Fibroblast of lung (primary cell): ENCODE data around the gene PHC2. TPM values are rescaled to one million over a fixed set of nuclear protein-coding genes. Genes with fewer than 3 reads are reported as not detected.

ENCODE experiments used
- DNase-seq, 2 donors: peaks; one replicate each; pipeline versions ENCODE4 v3.0.0 to v3.0.0-alpha.2; 2010; ENCODE audit warnings: low read depth in 2 of 2
- H2AFZ ChIP-seq: 2 replicates; pipeline ENCODE4 v1.5.1; 2012; ENCODE audit warnings: low read length, control low read depth, inconsistent platforms
- H3K27ac ChIP-seq: 2 replicates; pipeline ENCODE4 v1.5.1; 2011; ENCODE audit warnings: low read length, control low read depth; ENCODE audit not compliant: insufficient read depth
- H3K27me3 ChIP-seq: 2 replicates; pipeline ENCODE4 v1.5.1; 2011; ENCODE audit warnings: mild to moderate bottlenecking, low read length; ENCODE audit not compliant: control insufficient read depth, insufficient read depth
- H3K36me3 ChIP-seq: 2 replicates; pipeline ENCODE4 v1.5.1; 2011; ENCODE audit warnings: low read length; ENCODE audit not compliant: control insufficient read depth, insufficient read depth
- H3K4me1 ChIP-seq: 2 replicates; pipeline ENCODE4 v1.5.1; 2011; ENCODE audit warnings: low read length; ENCODE audit not compliant: control insufficient read depth, insufficient read depth; ENCODE audit errors: extremely low read depth
- H3K4me2 ChIP-seq: 2 replicates; pipeline ENCODE4 v1.5.1; 2011; ENCODE audit warnings: low read length, control low read depth; ENCODE audit not compliant: insufficient read depth; ENCODE audit errors: extremely low read depth
- H3K4me3 ChIP-seq, 4 experiments: fragments of 200-600 bp in 1 of 4; sonication (generic) in 1 of 4; replicated peaks in 1 of 4; 2 replicates each; pipeline ENCODE4 v1.5.1; 2011 to 2016; ENCODE audit warnings: low read length in 4 of 4, low read depth in 3 of 4, mild to moderate bottlenecking in 3 of 4, control low read depth in 2 of 4, inconsistent platforms in 1 of 4, mixed read lengths in 1 of 4; ENCODE audit not compliant: insufficient read depth in 1 of 4; ENCODE audit errors: control extremely low read depth in 1 of 4
- H3K79me2 ChIP-seq: 2 replicates; pipeline ENCODE4 v1.5.1; 2012; ENCODE audit warnings: mild to moderate bottlenecking, low read length, inconsistent platforms; ENCODE audit not compliant: control insufficient read depth, insufficient read depth
- H3K9ac ChIP-seq: 2 replicates; pipeline ENCODE4 v1.5.1; 2011; ENCODE audit warnings: mild to moderate bottlenecking, low read length, control low read depth; ENCODE audit not compliant: insufficient read depth
- H3K9me3 ChIP-seq: 2 replicates; pipeline ENCODE4 v1.5.1; 2012; ENCODE audit warnings: low read depth, low read length; ENCODE audit not compliant: control insufficient read depth, insufficient read depth
- H4K20me1 ChIP-seq: 2 replicates; pipeline ENCODE4 v1.5.1; 2011; ENCODE audit warnings: low read length; ENCODE audit not compliant: control insufficient read depth, insufficient read depth; ENCODE audit errors: extremely low read depth
- CTCF ChIP-seq, 2 donors: IDR thresholded peaks in 1 of 2; conservative IDR thresholded peaks in 1 of 2; 1 replicate in 1 of 2; 2 replicates in 1 of 2; pipeline ENCODE4 v1.5.1; 2011 to 2012; ENCODE audit warnings: low read length in 2 of 2, control low read depth in 1 of 2, inconsistent platforms in 1 of 2, low read depth in 1 of 2, mild to moderate bottlenecking in 1 of 2
- EZH2 ChIP-seq: IDR thresholded peaks from 2 replicates; pipeline ENCODE4 v1.5.1; 2012; ENCODE audit warnings: low read length, control low read depth, mild to moderate bottlenecking; ENCODE audit errors: missing control alignments
- polyA plus RNA-seq, 2 donors: library from polyadenylated mRNA; depleted of rRNA in 1 of 2; stranded (reverse) in 1 of 2; unstranded in 1 of 2; fragments of >200 nt; gene quantifications; 2 replicates each; pipeline ENCODE4 v1.2.1, GENCODE V29; 2011 to 2012; ENCODE audit warnings: missing spikeins in 1 of 2
- total RNA-seq: library from RNA; depleted of rRNA; stranded (reverse); fragments of >200 nt; gene quantifications from 2 replicates; pipeline ENCODE4 v1.2.1, GENCODE V29; 2014

PHC2 gene
- total and polyA plus RNA-seq, 2 donors (not counting 1 experiment from before 2014, with no cell fraction given): 62.6 to 75.8 TPM

GRCh38 chr1:33329600-33330305 lies 101.1 kb downstream of the PHC2 start:
- Histone ChIP-seq H3K4me2 (no peak overlapping the region), H3K36me3 (peaks cover 60% of the 10 kb centered on the region), H3K27me3 (no peaks in the 10 kb centered on the region), H3K9me3 (no peaks in the 10 kb centered on the region), H3K9ac (no peak overlapping the region), H3K4me1 (peaks cover 56% of the 10 kb centered on the region), H4K20me1 (no peaks in the 10 kb centered on the region), H3K79me2 (peaks cover 61% of the 10 kb centered on the region), H3K27ac (no peak overlapping the region), H3K4me3 (no peak overlapping the region), H2AFZ (no peak overlapping the region)
- TF ChIP-seq EZH2: no peak
- no peak for TF ChIP-seq CTCF (conservative IDR thresholded peaks at IDR 0.05 in 1 of 2, IDR thresholded peaks at IDR 0.05 in 1 of 2; ENCODE audit: low read depth in 1 of 2, low read length in 2 of 2)
- DNase-seq: no peak

- Histone ChIP-seq H3K4me2 (no peak overlapping the region), H3K9me3 (no peaks in the 10 kb centered on the region), H4K20me1 (no peaks in the 10 kb centered on the region), H2AFZ (no peak overlapping the region), H3K36me3 (peaks cover 64% of the 10 kb centered on the region), H3K79me2 (peaks cover 51% of the 10 kb centered on the region), H3K4me3 (no peak overlapping the region), H3K27ac (peak overlapping the region; percentile 29), H3K9ac (no peak overlapping the region), H3K4me1 (peaks cover 49% of the 10 kb centered on the region), H3K27me3 (no peaks in the 10 kb centered on the region)
- TF ChIP-seq CTCF (conservative IDR thresholded peaks at IDR 0.05 in 1 of 2, IDR thresholded peaks at IDR 0.05 in 1 of 2; ENCODE audit: low read depth in 1 of 2, low read length in 2 of 2): no peak
- no peak for TF ChIP-seq EZH2
- DNase-seq: no peak
Measured at GRCh38 chr1:33328817-33329216, 102.1 kb downstream of the PHC2 start.

GRCh38 chr1:33327587-33328325 lies 103.1 kb downstream of the PHC2 start:
- DNase-seq: peak; percentile 98 to 100
- Histone ChIP-seq H3K36me3 (peaks cover 63% of the 10 kb centered on the region), H3K27me3 (no peaks in the 10 kb centered on the region), H3K4me2 (no peak overlapping the region), H3K4me1 (peaks cover 39% of the 10 kb centered on the region), H2AFZ (no peak overlapping the region), H3K4me3 (no peak overlapping the region), H3K9me3 (no peaks in the 10 kb centered on the region), H3K27ac (peak overlapping the region; percentile 43), H3K79me2 (peaks cover 41% of the 10 kb centered on the region), H4K20me1 (no peaks in the 10 kb centered on the region), H3K9ac (no peak overlapping the region)
- no peak for TF ChIP-seq EZH2
- peak in 1 of 2 donors; percentile 13 for TF ChIP-seq CTCF (conservative IDR thresholded peaks at IDR 0.05 in 1 of 2, IDR thresholded peaks at IDR 0.05 in 1 of 2; ENCODE audit: low read depth in 1 of 2, low read length in 2 of 2)
